Left renal cortex interstitium (tissue), 4 donors: Measurements from ENCODE around the gene PRDM16. TPM values are rescaled to one million over a fixed set of nuclear protein-coding genes. Genes with fewer than 3 reads are reported as not detected.

Experiments
- DNase-seq, 4 donors: peaks; one replicate each; pipeline ENCODE4 v3.0.0-alpha.2; 2013; ENCODE audit warnings: low read depth in 4 of 4, low spot score in 2 of 4, missing footprints in 1 of 4
- polyA plus RNA-seq, 4 donors: library from polyadenylated mRNA; unstranded; fragments of 120-200 nt; gene quantifications; one replicate each; pipeline ENCODE4 v1.2.1, GENCODE V29; 2013; ENCODE audit not compliant: insufficient read length in 4 of 4

PRDM16 gene
- polyA plus RNA-seq, 4 donors: 4.9 to 12.5 (median 7.0) TPM

DNA sequence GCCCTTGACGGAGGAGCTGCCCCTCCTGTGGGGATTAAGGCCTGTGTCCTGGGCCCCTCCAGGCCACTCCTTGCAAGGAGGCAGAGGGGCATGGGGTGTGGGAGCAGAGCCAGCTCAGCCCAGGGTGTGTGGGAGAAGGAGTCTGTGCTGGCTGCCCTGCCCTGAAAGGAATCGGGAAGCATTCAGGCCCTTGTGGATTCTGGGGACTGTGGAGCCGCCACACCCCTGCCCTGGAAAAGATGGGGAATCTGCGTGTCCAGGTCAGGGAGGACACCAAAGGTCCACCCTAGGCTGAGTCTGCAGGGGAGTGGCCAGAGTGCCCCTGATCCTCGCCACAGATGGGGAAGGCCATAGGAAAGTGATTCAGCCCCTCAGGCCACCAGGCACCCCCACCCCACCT lies 16.5 kb upstream of the PRDM16 start:
- no peak for DNase-seq

DNA sequence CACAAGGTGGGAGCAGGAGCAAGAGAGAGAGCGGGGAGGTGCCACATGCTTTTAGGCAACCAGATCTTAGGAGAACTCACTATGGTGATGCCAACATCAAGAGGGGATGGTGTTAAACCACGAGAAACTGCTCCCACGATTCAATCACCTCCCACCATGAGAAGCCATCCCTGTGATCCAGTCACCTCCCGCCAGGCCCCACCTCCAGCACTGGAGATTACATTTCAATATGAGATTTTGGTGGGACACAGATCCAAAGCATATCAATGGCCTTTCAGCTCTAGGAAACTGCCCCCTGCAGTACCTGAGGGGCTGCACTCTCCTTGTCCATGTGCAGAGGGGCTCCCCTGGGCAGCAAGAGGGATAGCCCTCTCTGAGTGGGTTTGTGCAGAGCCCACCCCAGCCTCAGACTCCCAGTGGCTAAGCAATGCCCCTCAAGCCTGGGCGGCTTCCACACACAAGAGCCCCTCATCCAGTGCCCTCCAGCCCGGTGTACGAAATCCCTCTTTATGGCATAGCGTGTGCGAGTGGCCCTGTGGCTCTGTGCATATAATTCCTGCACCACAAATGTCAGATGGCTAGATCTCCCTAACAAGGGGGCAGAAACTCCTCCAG lies 15.5 kb upstream of the PRDM16 start:
- DNase-seq: no peak

DNA sequence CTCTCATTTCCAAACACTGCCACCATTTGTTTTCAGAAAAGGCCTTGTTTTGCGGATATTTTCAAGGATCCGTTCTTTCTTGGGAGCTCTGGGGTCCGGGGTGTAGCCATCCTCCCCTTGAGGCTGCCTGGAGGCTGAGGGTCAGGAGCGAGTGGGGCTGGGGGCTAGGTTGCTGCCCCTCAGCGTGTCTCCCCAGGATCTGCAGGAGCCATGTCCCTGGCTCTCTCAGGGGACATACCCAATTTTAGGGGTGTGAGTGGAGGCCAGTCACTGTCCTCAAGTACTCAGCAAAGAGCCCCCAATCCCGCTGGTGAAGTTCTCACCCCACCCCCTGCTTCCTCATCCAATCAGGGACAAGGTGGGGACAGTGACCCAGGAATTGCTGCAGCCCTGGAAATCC lies 15.0 kb upstream of the PRDM16 start:
- DNase-seq: no peak

DNA sequence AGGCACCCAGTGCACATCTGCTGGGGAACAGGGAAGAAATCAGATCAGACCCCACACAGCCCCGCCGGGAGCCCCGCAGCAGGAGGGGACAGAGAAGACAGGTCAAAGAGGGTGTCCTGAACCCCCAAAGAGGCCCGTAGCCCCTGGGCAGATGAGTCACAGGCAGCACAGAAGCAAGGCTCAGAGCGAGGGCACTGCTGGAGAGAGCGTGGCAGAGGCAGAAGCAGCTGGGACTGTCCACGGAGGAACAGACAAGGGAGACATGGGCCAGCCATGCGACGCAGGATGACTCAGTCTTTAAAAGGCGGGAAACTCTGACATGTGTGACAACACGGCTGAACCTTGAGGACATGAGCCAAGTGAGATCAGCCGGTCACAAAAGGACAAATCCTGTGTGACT lies 14.5 kb upstream of the PRDM16 start:
- DNase-seq: no peak

DNA sequence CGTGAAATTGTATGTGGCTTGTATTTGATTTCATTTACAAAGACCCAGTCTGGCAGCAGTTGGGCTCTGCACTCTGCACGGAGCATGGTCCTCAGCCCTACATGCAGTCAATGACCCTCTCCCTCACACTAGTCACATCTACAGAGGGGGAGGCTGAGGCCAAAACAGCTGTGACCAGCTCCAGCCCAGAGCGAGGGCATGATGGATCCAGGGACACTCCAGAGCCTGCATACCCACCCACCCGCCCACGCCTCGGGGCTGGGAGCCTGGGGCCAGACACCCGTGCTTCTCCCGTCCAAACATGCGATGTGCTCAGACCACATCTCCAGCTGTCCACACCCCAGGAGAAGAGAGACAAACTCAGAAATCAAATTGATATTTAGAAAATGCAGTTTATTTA lies 14.0 kb upstream of the PRDM16 start:
- DNase-seq: no peak

DNA sequence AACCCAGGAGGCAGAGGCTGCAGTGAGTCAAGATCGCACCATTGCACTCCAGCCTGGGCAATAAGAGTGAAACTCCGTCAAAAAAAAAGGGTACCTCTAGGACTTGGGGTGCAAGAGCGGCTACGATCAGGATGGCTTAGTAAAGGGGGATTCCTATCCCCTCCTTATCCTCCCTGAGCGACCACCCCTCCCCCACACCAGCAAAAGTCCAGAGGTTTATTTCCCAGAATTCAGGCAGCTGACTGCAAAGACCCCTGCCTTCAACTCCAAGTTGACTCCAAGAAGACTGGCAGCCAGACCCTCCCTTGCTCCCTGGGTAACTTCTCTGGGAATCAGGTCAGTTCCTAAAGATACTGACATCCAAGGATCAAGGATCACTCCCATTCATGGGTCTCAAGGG lies 12.4 kb upstream of the PRDM16 start:
- DNase-seq: no peak

DNA sequence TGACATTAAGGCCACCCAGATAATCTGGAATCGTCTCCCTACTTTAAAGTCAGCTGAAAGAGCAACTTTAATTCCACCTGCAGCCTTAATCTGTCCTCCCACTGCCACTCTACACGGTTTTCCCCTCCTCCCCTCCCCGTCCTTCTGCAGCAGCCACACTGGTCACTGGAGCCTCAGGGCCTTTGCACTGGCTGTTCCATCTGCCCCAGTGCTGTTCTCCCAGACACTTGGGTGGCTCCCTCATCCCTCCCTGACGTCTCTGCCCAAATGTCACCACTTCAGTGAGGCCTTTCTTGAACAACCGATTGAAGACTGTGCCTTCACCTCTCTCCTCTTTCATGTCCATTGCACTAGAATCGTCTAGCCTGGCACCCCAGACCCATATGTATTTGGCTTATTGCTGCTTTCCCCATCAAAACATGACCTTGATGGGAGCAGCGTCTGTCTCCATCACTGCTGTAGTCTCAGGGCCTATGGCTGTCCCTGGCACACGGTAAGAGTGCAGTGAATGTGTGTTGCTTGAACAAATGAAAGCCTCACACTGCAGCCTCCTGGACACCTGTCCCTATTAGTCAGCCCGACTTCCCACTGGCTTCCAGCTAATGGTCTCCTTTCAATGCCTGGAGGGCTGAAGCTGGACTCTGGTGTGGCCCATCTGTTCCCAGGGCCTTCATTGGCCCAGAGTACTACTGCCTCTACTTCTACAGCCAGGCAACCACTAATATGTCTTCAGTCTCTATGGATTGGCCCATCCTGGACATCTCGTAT lies 10.6 kb upstream of the PRDM16 start:
- DNase-seq: no peak

DNA sequence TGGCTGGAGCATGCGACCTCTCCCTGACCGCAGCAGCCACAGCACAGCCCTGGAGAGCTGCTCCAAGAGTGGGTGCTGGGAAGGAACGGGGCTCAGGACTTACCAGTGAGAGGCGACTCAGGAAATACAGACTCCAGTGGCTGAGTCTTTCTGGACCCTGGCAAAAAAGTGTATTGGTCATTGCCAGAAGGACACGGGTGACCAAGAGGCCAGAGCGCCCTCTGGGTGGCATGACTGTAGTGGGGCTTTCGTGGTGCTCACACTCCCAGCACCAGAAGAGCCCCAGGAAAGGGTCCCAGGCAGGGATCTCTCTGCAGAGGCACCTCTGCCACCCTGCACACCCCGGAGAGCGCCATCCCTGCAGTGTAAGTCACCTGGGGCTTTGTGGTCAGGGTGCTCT lies 8.9 kb upstream of the PRDM16 start:
- DNase-seq: no peak

DNA sequence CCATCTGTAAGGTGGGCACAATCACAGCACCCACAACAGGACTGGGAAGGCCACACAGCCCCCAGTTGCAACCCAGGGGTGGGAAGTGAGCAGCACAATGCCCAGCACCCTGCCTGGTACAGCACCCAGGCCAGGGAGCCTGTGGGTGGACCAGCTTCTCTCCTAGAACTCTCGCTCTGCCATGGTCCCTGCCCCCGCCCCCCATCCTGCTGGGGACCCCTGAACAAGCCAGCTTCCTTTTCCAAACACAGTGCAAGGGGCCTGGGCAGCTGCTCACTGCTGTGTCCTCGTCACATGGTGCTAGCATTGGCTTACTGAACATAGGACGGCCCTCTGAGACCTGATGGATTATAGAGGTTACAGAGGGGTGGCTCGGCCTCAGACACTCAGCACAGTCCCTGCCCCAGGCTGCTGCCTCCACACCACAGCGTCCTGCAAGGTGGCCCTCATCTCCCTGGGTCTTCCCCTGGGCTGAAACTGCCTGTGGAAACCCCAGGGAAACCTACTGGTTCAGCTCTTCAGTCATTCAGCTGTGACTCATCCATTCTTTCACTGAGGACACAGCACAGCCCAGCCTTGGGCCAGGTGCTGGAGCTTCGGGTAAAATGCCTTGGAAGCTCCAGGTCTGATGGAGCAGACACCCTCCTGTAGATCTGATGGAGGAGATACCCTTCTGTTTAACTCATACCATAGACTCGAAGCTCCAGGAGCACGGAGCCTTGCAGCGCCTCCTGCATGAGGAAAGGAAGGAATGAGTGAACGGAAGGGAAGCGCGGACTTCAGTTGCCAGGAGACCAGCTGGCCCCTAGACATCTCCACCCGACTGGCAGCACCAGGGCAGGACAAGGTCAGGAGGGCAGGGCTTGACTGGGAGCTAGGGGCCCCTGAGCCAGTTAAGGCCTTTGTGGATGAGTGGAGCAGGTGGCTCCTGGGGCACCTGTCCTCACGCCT lies 8.1 kb upstream of the PRDM16 start:
- DNase-seq: no peak

DNA sequence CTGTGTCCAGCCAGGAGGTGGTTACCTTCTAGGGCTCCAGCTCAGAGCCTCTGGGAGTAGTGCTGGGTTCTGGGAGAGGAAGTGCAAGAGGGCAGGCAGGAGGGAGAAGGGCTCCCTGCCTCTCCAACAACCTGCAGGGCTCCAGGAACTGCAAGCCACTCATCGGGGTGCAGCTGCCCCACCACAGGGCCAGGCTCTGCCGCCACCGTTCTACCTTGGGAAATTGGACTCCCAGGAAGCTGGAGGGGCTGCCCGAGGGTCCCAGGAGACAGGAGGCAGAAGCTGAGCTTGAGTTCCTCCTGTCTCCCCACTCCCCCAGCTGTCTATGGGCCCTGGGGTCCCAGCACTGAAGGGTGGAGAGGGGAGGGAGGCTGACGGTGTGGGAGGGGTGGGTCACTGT lies 7.4 kb upstream of the PRDM16 start:
- no peak for DNase-seq

DNA sequence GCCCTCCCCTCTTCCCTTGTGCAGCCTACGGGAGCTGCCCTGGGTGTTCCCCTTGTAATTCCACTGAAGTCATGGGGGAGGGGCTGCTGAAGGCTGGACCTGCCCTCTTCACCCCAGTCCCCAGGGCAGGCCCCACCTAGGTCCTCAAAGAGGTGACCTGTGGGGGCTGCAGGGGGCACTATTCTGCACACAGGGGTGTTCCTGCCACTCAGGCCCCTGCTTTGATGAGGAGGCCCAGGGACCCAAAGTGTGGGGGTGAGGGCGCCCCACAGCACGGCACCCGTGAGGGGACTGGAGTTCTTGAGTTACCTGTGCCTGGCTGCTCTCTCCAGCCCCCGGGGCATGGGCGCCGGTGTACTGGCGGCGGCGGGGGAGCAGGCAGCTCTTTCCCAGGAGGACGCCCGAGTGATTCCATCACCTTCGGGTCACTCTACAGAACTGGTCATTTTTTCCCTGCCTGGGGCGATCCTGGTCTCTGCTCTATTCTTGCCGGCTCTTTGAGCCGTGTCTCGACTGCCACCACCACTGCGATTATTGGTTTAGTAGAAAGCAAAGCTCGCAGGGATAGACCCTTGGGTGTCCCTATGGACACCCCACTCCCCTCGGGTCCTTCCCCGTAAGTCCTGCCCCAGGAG lies 6.9 kb upstream of the PRDM16 start:
- DNase-seq: no peak

DNA sequence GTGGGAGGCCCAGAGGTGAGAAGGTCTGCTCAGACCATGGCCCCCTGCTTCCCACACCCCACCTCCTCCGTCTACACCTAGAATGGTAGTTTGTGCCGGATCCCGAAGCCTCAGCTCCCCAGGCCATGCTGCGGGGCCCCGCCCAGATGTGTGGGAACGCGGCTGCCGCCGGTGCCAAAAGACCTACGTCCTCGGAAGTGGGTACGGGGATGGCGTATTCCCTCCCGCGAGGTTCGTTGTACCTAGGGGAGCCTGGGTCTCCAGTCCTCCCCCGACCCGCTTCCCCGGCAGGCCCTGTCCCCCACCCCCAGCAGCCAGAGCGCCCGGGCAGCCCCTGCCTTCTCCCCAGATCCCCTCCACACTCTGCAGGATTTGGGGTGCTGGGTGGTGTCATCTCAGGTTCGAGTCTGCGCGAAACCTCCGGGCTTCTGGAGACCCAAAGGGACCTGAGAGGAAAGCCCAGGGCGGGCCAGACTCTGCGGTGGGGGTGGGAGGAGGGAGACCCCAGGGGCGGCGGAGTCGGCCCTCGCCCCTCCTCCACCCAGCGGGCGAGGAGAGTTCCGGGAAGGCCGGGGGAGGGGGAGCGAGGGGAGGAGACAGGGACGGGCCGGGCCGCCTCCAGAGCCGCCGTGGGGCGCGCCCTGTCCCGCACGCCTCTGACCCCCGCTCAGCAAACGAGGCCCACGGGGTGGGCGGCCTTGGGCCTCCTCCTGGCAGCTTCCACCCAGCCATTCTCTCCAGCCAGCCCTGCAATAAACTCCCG lies 6.2 kb upstream of the PRDM16 start:
- DNase-seq: no peak

DNA sequence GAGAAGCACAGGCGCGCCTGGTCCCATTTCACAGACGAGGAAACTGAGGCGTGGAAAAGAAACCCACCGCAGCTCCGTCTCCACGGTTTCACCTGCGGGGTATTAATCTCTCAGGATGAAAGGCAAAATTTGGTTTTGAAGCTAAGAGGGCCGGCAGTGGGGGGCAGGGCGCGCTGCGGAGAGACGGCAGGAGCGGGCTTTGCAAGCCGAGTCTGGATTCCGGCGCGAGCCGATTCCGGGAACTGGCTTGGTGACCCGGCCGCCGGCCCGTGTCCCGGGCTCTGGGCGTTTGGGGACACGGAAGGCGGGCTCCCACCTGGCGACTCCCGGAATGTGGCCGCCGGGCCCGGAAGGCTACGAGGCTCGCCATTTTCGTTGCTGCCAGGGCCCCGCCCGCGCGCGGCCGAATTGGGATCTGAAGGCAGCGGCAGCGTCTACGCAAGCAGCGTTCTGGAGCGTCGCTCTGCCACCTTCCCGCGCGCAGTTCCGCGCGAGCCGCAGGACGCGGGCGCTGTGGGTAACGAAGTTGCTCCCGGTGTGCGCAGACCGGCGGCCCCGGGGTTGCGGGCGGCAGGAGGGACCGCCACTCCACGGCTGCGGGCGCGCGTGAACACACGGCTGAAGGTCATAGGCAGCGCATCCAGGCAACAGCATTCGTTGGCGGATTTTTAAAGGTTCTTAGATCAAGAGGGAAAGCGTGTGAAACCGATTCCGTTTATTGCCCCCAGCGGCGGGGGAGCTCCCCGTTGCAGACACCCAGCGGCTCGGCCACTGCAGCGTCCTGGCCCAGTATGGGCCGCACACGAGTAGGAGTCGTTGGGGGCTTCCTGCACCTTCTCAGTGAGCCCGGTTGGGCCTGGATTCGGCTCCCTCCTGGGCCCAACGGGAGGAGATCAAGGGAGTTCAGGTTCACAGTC lies 5.4 kb upstream of the PRDM16 start:
- no peak for DNase-seq

DNA sequence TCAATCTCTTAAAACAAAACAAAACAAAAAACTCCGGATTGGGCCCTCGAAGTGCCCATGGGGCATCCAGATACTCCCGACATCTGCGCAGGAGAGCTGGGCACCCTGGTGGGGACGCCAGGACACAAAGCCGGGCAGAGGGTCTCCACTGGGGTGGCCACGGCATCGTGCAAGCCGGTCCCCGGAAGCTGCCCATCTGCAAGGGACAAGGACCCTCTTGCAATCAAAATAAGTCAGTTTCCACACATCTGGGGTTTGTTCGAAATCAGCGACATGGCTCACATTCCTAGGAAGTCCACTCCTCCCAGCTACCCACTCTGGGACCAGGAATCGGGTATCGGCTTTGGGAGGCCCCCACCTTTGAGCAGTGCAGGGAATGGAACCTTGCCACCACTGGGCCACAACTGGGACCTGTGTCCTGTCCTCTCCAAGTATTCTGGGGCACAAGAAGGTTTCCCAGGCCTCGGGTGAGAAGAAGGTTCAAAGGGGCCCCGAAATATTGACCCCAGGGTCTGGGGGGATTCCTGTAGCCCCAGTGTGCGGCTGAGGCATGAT lies 4.6 kb upstream of the PRDM16 start:
- DNase-seq: no peak

DNA sequence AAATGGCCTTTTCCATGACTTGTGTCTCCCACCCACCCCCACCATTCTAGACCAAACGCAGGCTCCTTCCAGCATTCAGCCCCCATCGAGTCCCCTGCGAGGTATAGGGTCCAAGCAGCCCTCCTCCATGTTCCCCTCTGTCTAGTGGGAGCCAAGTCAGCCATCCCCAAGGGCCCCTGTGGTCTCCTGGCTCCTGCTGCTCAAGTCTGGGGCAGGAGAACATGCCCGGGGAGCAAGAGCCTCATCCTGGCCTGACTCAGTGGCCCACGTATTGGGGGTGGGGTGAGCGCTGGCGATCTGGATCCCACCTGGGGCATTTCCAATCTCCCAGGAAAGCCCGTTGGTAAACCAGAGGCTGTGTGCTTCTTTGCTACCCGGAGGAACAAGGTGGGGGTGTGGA lies 4.1 kb upstream of the PRDM16 start:
- DNase-seq: no peak

DNA sequence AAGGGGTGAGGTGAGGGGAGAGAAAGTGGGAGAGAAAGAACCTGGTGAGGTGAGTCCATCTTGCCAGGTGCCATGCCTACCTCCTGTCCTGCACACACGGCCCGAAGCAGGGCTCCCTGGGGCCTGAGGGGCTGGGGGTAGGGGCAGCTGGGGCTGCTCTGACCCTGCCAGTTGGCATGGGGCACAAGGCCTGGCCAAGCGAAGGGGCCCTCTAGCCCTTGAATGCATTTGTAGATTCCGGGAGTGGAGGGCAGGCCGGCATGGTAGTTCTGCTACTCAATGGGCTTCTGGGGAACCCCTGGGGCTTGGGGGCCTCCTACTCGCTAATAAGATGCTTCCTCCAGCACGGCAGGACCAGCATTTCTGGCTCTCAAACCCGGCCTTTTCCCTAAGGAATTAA lies 3.6 kb upstream of the PRDM16 start:
- DNase-seq: no peak

DNA sequence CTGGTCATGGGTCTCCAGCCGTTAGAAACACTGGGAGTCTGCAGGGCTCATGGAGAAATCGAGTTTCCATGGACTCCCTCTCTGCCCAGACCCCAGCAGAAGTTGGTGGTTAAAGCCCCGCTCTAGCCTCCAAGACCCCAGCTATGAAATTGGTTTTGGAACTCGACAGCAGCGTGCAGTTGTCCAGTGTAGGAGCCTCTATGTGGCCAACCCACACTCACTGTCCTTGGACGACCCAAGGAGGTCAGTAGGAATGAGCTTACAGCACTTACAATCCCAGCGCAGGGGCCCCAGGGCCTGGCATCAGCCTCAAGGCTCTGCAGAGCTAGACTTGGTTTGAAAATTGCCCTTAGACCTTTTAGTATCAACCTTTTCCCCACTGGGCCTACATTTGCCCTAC lies 3.2 kb upstream of the PRDM16 start:
- no peak for DNase-seq

DNA sequence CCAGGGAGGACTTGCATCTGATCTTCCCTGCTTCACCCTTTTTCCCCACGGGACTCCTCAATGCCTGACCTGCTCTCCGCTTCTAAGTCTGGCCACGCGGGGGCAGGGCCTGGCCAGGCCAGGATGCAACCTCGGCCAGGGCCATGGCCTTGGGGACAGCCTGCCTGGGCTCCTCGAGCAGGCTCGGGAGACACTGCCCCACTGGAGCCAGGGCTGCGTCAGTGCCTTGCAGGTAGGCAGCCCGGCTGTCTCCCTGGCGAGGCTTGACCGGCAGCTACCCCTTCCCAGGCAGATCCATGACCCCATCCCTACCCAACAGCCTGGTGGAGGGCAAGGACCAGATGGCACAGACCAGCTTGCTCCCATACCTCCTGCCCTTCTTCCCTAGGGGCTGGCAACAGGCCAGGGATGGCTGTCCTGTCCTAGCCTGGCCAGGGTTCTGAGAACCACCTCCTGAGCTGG lies 2.7 kb upstream of the PRDM16 start:
- no peak for DNase-seq

DNA sequence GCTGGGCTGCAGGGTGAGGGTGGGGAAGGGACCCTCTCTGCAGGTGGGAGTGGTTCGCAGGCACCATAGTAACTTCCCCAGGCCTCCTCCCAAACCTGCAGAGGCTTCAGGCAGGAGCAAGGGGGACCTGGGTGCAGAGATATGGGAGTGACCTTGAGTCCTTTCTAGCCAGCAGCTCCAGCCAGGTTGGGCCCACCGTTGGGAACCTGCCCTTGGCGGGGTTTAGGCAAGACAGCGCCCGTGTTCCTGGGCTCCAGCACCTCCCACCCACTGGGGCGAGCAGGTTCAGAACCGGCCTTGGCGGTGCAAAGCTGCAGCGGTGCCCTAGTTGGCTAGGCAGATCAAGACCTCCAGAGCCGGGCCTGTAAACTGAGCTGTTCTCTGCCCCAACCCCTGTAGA lies 2.2 kb upstream of the PRDM16 start:
- DNase-seq: no peak
